VCaP (cell line): ENCODE measurements around the gene LAMB4.

Experiments
- H3K27ac ChIP-seq: fragments of 450-650 bp; 2 replicates; pipeline ENCODE4 v1.5.1; 2017
- TF ChIP-seq, protein P1 (sequence below): fragments of 450-650 bp; conservative IDR thresholded peaks from 2 replicates; pipeline ENCODE4 v1.5.1; 2017; ENCODE audit warnings: mild to moderate bottlenecking, moderate library complexity

LAMB4 gene

GRCh38 chr7:108142675-108143259 lies 12.6 kb upstream of the LAMB4 start:
- H3K27ac ChIP-seq, result no peak overlapping the region
- TF ChIP-seq, protein P1, sequence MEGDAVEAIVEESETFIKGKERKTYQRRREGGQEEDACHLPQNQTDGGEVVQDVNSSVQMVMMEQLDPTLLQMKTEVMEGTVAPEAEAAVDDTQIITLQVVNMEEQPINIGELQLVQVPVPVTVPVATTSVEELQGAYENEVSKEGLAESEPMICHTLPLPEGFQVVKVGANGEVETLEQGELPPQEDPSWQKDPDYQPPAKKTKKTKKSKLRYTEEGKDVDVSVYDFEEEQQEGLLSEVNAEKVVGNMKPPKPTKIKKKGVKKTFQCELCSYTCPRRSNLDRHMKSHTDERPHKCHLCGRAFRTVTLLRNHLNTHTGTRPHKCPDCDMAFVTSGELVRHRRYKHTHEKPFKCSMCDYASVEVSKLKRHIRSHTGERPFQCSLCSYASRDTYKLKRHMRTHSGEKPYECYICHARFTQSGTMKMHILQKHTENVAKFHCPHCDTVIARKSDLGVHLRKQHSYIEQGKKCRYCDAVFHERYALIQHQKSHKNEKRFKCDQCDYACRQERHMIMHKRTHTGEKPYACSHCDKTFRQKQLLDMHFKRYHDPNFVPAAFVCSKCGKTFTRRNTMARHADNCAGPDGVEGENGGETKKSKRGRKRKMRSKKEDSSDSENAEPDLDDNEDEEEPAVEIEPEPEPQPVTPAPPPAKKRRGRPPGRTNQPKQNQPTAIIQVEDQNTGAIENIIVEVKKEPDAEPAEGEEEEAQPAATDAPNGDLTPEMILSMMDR, result no peak

- no peak overlapping the region for H3K27ac ChIP-seq
- TF ChIP-seq, protein P1, result no peak
Observed at GRCh38 chr7:108142180-108142579, 12.0 kb upstream of the LAMB4 start.

DNA sequence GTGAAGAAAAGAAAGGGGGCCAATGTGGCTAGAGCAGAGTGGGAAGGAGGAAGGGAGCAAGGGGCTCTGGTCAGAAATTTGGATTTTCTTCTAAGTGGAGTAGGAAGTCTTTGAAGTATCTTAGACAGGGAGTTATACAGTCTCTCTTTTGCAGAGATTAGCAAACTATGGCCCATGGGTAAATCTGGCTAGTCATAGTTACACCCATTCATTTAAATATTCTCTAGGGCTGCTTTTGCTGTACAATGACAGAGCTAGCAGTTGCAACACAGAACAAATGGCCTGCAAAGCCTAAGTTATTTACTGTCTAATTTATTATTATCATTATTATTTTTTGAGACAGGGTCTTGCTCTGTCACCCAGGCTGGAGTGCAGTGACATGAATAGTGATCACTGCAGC lies 10.5 kb upstream of the LAMB4 start:
- no peak overlapping the region for H3K27ac ChIP-seq
- TF ChIP-seq, protein P1, result no peak

DNA sequence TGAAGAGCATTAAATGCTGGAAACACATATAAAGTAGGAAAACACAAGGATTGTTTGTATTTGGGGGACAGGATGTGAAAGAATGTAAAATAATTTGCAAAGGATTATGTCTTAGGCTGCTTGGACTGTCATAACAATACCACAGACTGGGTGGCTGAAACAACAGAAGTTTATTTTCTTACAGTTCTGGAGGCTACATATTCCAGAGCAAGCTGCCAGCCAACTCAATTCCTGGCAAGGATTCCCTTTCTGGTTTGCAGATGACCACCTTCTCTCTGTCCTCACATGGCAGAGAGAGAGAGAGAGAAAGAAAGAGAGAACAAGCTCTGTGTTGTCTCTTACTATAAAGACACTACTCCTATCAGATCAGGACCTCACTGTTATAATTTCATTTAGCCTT lies 8.8 kb upstream of the LAMB4 start:
- H3K27ac ChIP-seq, result no peak overlapping the region
- TF ChIP-seq, protein P1, result no peak

- H3K27ac ChIP-seq, result no peak overlapping the region
- TF ChIP-seq, protein P1, result no peak
Observed at GRCh38 chr7:108137993-108138392, 7.8 kb upstream of the LAMB4 start.

GRCh38 chr7:108137040-108137439 lies 6.9 kb upstream of the LAMB4 start:
- TF ChIP-seq, protein P1, result no peak
- H3K27ac ChIP-seq, result no peak overlapping the region

- TF ChIP-seq, protein P1, result no peak
- H3K27ac ChIP-seq, result no peak overlapping the region
Observed at GRCh38 chr7:108136191-108136688, 6.1 kb upstream of the LAMB4 start.
